Activated CD4-positive, CD25-positive, alpha-beta regulatory T cell (primary cell): Measurements from ENCODE around the gene PARD6B.
"Not testable (repeated sequence)": the region's sequence is repeated elsewhere in the genome, so short reads cannot be mapped to it uniquely, and the experiment has no call there.

Source experiments
- DNase-seq, 4 experiments: peaks; one replicate each; lab custom pipeline; 2025; lab: John Stamatoyannopoulos, UW

The PARD6B gene

GRCh38 chr20:50746138-50746940 is 15.0 kb downstream of the PARD6B start:
- no peak for DNase-seq

- no peak for DNase-seq
Observed at GRCh38 chr20:50747275-50747674, 15.9 kb downstream of the PARD6B start.

- DNase-seq = no peak
Observed at GRCh38 chr20:50750145-50750671, 18.8 kb downstream of the PARD6B start.

DNA sequence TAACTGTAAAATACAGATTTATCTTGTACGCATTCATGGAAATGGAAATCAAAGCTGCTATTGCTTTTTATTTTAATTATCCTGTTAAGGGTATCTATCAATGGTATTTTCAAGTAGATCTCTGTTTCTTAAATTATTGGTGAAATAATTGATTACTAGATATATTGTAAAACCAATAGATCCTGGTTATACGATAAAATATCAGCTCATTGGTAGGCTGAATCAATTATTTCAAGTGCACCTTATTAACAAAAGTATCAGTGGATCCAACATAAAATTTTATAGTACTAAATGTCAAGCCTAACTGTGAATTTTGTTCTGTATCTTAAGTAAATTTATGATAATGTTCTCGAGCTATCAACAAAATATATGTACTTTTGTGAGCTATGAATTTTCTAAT is 21.8 kb downstream of the PARD6B start:
- DNase-seq = no peak

DNA sequence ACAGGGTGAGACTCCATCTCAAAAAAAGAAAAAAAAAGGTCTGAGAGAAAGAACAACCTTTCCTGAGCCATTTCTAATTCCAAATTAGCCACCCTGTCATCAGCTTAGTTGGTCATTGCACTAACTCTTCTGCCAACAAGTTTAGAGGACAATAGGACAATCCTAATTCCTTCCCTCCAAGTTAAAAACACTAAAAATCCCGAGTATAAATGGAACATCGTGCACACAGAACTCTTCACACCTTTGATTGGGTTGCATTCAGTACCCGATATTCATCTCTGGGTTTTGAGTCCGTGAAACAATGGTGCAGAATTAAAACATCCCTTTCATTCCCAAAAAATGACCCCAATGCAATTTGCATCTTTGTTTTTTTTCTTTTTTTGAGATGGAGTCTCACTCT is 23.0 kb downstream of the PARD6B start:
- no peak for DNase-seq

DNA sequence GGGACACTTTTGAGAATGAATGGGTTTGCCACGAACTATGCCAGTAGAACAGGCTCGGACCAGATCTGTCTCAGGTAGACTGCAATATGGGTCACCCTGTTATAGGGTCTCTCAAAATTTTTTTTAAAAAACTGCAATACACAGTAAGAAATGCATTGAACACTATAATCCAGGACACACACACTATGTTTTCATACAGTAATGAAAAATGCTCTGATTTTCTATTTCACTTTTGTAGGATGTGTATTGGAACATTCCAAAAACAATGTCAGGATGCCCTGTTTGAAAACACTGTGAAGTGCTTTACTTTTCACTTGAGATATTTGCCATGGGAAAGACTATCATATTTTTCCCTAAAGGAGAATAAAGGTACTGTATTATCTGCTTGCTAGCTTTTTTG is 25.1 kb downstream of the PARD6B start:
- no peak for DNase-seq

DNA sequence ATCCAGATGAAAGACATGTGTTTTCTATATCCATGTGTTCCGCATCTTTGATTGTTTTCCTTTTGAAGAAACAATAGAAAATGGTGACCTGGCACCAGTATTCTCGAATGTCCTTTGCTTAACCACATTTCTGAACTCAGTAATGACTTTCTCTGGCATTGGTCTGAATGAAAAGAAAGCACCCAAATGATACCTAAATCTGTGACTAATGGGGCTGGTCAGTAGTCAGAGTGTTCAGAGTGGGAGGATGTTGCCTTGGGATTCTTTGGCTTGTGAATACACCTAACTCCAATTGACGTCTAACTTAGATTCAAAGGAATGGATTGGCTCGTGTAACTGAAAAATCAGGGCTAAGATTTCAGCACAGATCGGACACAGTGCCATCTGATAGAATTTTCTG is 27.1 kb downstream of the PARD6B start:
- DNase-seq = no peak

- DNase-seq = no peak
Observed at GRCh38 chr20:50758992-50759391, 27.6 kb downstream of the PARD6B start.

DNA sequence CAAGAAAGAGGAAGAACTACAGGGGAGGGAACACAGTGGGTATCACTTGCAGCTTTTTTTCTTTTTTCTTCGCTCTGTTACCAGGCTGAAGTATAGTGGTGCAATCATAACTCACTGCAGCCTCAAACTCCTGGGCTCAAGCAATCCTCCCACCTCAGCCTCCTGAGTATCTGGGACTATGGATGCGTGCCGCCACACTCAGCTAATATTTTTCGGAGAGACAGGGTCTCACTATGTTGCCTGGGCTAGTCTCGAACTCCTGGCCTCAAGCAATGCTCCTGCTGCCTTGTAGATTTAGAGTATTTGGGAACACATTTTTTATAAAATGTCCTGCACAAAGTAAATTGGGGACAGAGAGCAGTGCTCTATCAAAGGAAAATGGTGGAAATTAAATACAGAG is 28.3 kb downstream of the PARD6B start:
- no peak for DNase-seq

DNA sequence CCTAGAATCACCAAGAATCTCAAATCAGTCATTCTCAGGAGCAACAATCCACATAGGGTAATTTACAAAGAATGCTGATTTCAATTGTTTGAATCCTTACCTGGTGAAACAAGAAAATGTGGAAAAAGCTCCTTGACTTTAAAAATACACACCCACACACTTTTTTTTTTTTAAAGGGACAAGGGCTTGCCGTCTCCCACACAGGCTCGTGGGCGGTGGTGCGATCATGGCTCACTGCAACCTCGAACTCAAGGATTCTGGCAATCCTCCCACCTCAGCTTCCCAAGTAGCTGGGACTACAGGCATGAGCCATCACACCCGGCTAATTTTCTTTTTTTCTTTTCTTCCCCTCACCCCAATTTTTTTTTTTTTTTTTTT is 30.7 kb downstream of the PARD6B start:
- no peak for DNase-seq

DNA sequence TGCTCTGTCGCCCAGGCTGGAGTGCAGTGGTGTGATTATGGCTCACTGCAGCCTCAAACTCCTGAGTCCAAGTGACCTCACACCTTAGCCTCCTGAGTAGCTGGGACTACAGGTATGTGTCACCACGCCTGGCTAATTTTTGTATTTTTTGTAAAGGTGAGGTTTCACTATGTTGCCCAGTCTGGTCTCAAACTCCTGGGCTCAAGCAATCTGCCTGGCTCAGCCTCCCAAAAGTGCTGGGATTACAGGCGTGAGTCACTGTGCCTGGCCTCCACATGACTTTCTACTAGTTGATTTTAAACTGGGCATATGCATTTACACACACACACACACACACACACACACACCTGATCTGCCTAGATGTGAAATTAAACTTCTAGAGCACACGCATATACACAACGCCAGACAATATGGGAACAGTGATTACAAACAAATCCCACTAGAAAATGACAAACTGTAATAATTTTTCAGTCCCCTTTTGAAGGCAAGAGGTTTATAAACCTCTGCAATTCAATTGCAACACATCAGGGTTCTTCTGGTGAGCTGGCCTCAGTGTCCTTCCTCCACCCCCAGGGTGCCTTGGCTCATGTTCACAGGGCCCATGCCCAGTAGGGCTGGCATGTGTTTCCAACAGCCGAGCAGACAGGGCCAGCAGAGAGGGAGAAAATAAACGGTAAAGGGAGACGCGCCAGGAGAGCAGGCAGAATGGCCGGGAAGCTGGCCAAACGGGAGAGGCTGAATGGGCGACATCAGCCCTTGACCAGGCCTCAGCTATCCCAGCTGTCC is 31.2 kb downstream of the PARD6B start:
- DNase-seq = no peak

DNA sequence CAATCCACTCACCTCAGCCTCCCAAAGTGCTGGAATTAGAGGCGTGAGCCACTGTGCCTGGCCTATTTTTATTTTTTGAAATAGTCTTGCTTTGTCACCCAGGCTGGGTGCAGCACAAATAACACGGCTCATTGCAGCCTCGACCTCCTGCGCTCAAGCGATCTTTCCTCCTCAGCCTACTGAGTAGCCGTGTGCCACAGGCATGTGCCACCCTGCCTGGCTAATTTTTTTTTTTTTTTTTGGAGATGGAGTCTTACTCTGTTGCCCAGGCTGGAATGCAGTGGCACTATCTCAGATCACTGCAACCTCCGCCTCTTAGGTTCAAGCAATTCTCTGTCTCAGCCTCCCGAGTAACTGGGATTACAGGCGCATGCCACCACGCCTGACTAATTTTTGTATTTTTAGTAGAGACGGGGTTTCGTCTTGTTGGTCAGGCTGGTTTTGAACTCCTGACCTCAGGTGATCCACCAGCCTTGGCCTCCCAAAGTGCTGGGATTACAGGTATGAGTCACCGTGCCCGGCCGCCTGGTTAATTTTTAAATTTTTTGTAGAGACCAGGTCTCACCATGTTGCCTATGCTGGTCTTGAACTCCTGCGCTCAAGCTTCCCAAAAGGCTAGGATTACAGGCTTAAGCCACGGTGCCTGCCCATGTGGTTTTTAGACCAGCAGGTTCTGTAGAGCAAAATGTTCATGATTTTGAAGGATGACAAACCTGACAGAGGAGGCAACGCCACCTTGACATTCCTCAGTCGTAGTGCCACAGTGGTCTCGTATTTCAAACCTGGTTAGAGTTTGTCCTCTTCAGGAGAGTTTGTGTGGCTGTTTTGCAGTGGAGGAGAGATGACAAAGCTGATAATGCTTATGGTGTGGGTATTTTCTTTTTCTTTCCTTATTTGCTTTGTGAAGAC is 32.4 kb downstream of the PARD6B start:
- not testable (repeated sequence) for DNase-seq

GRCh38 chr20:50765251-50765650 is 33.9 kb downstream of the PARD6B start:
- not testable (repeated sequence) for DNase-seq

DNA sequence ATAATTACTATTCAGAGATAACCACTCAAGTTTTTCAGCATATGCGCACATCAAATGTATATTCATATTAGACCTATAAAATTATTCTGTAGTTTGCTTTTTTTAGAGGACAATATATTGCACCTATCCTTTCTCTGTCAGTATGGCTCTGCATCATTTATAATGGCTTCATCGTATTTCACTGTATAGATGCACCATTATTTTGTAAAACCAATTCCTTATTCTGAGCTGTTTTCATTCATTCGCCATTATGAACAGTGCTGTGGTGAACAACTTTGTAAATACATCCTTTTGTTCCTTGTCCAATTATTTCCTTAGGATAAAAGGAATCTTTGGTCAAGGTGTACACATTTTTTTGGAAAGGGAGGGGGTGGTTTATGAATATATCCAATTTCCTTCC is 34.3 kb downstream of the PARD6B start:
- DNase-seq = no peak

GRCh38 chr20:50766955-50767809 is 35.8 kb downstream of the PARD6B start:
- DNase-seq = not testable (repeated sequence)

GRCh38 chr20:50768991-50769390 is 37.6 kb downstream of the PARD6B start:
- not testable (repeated sequence) for DNase-seq

DNA sequence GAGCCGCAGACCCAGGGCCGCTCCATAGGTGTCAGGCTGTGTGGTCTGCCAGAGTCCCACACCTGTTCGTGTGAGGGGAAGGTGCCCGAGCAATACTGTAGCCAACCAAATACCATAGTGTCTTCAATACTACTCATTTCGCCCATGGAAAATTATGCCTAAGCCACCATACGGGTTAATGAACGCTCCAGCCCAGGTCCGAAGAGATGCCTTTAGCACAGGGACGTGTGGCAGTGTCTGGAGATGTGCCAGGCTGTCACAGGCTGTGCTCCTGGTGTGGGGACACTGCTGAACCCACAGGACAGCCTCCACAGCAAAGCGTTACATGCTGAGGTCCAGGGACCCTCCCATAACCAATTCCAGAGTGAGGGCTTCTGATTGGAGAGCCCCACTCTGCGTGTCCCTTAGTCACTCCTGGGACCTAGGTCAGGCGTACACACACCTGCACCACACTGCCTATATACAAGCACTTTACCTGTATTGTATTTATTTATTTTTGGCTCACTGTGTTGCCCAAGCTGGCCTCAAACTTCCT is 38.2 kb downstream of the PARD6B start:
- DNase-seq = not testable (repeated sequence)

- DNase-seq = not testable (repeated sequence)
Observed at GRCh38 chr20:50771419-50772080, 40.2 kb downstream of the PARD6B start.

GRCh38 chr20:50772420-50773185 is 41.2 kb downstream of the PARD6B start:
- no peak for DNase-seq
